Stomach (tissue), 4 donors: Measurements from ENCODE around the gene CD79B.

ENCODE experiments used
- CTCF ChIP-seq, 7 experiments: fragments of 450-650 bp in 4 of 7; fragments of 200-600 bp in 3 of 7; sonication (generic) in 3 of 7; IDR thresholded peaks; one replicate each; pipeline ENCODE4 v1.5.1; 2016 to 2019; ENCODE audit warnings: antibody characterized with exemption in 7 of 7, control low read depth in 2 of 7, mild to moderate bottlenecking in 1 of 7
- POLR2A ChIP-seq, 4 donors: fragments of 450-650 bp; IDR thresholded peaks; one replicate each; pipeline ENCODE4 v1.6.1; 2016; ENCODE audit warnings: antibody characterized with exemption in 4 of 4, control low read depth in 2 of 4, mild to moderate bottlenecking in 1 of 4, moderate library complexity in 1 of 4
- POLR2AphosphoS5 ChIP-seq, 3 donors: sonication (generic); formaldehyde crosslinking; IDR thresholded peaks; one replicate each; pipeline ENCODE4 v1.6.1; 2016; ENCODE audit warnings: antibody characterized with exemption in 3 of 3

GRCh38 chr17:63916566-63917185, 15.5 kb downstream of the CD79B start:
- TF ChIP-seq CTCF (IDR thresholded peaks at IDR 0.05) (no peak), POLR2A (IDR thresholded peaks at IDR 0.05) (no peak), POLR2AphosphoS5 (IDR thresholded peaks at IDR 0.05) (no peak)
